HepG2 (cell line): ENCODE measurements around the gene NUCB1. TPM values are rescaled to one million over a fixed set of nuclear protein-coding genes. Genes with fewer than 3 reads are reported as not detected.

ENCODE experiments used
- IRF9 ChIP-seq: sonication (generic); formaldehyde crosslinking; IDR thresholded peaks from 2 replicates; pipeline ENCODE4 v1.8.0; 2022; ENCODE audit warnings: missing genetic modification reagents, mild to moderate bottlenecking, borderline replicate concordance
- MYC ChIP-seq: sonication (generic); formaldehyde crosslinking; IDR thresholded peaks from 2 replicates; pipeline ENCODE4 v1.9.0; 2021; ENCODE audit warnings: missing genetic modification reagents, borderline replicate concordance
- ZNF12 ChIP-seq: sonication (generic); formaldehyde crosslinking; IDR thresholded peaks from 2 replicates; pipeline ENCODE4 v1.5.0; 2020; ENCODE audit warnings: missing genetic modification reagents
- ZNF264 ChIP-seq: sonication (generic); formaldehyde crosslinking; IDR thresholded peaks from 2 replicates; pipeline ENCODE4 v1.4.0; 2020; ENCODE audit warnings: missing genetic modification reagents
- ZNF280D ChIP-seq: sonication (generic); formaldehyde crosslinking; IDR thresholded peaks from 2 replicates; pipeline ENCODE4 v1.5.1; 2020; ENCODE audit warnings: mild to moderate bottlenecking, missing genetic modification reagents
- ZNF431 ChIP-seq: sonication (generic); formaldehyde crosslinking; IDR thresholded peaks from 2 replicates; pipeline ENCODE4 v1.9.0; 2022; ENCODE audit warnings: missing genetic modification reagents, low read depth, mild to moderate bottlenecking, borderline replicate concordance
- ZNF597 ChIP-seq: sonication (generic); formaldehyde crosslinking; IDR thresholded peaks from 2 replicates; pipeline ENCODE4 v1.5.0; 2020; ENCODE audit warnings: missing genetic modification reagents
- ZNF709 ChIP-seq: sonication (generic); formaldehyde crosslinking; IDR thresholded peaks from 2 replicates; pipeline ENCODE4 v1.5.0; 2020; ENCODE audit warnings: mild to moderate bottlenecking, missing genetic modification reagents
- polyA plus RNA-seq, 8 experiments: library from polyadenylated mRNA; depleted of rRNA in 3 of 8; stranded (reverse) in 7 of 8; unstranded in 1 of 8; fragments of >200 nt; fragmentation: Illumina TruSeq in 4 of 8; extraction: Trizol in 4 of 8; gene quantifications; 2 replicates each; pipeline versions ENCODE4 v1.2.1 to v1.2.3, GENCODE V29; 2011 to 2016; ENCODE audit warnings: low read depth in 4 of 8, missing spikeins in 1 of 8, mixed read lengths in 1 of 8; ENCODE audit not compliant: insufficient read depth in 1 of 8
- total RNA-seq, 5 experiments: library from RNA; depleted of rRNA; stranded (reverse); fragments of >200 nt; fragmentation: Illumina TruSeq; extraction: Trizol; gene quantifications; 2 replicates each; pipeline ENCODE4 v1.2.3, GENCODE V29; 2016; ENCODE audit warnings: low read depth in 1 of 5

NUCB1 gene
- total and polyA plus RNA-seq, 2 of the 13 experiments (the other 11 are each of a cell fraction or from before 2014, with no cell fraction given), result 82.3 to 106 TPM

GRCh38 chr19:48961051-48961649, 61.0 kb downstream of the NUCB1 start (continued):
- TF ChIP-seq ZNF280D (CRISPR knock-in tag) (peak; percentile 28; the same call in 1 of the 2 replicates), ZNF12 (CRISPR knock-in tag) (no peak), IRF9 (CRISPR knock-in tag) (no peak), ZNF264 (CRISPR knock-in tag) (peak; percentile 60; the same call in 1 of the 2 replicates), MYC (CRISPR knock-in tag) (peak; percentile 76; the same call in 1 of the 2 replicates), ZNF431 (CRISPR knock-in tag) (no peak), ZNF597 (CRISPR knock-in tag) (no peak), ZNF709 (CRISPR knock-in tag) (no peak)
